GM19397 (cell line): ENCODE data around the gene SRRD.
A peak's percentile ranks its signal among the peaks of the same experiment; 100 is the strongest.
"Not testable (repeated sequence)": the region's sequence is repeated elsewhere in the genome, so short reads cannot be mapped to it uniquely, and the experiment has no call there.

Experiments used
- ATAC-seq: cut with Tn5 transposase; IDR thresholded peaks from one replicate; pipeline ENCODE4 v1.9.1; 2021; ENCODE audit warnings: mild to moderate bottlenecking, moderate library complexity; ENCODE audit not compliant: unreplicated experiment

Gene SRRD

GRCh38 chr22:26483439-26484359 lies at the start of gene SRRD, which contains the start of gene HPS4:
SRRD (plus strand) TSS chr22:26483877; CDS start chr22:26483891, 14 bp downstream.
HPS4 (minus strand) TSS chr22:26483783; CDS start chr22:26481762, 2,021 bp downstream.
- peak; percentile 75 for ATAC-seq

GRCh38 chr22:26435327-26436093 lies 48.2 kb upstream of the SRRD start:
- no peak for ATAC-seq

- ATAC-seq = no peak
These were observed 46.7 kb upstream of the SRRD start for GRCh38 chr22:26436903-26437515.

- no peak for ATAC-seq
These were observed 45.8 kb upstream of the SRRD start for GRCh38 chr22:26437694-26438392.

- ATAC-seq = not testable (repeated sequence)
These were observed 44.9 kb upstream of the SRRD start for GRCh38 chr22:26438776-26439175.

GRCh38 chr22:26439559-26439958 lies 44.1 kb upstream of the SRRD start:
- ATAC-seq = no peak

GRCh38 chr22:26442086-26442756 lies 41.5 kb upstream of the SRRD start:
- ATAC-seq = no peak

- ATAC-seq = no peak
These were observed 39.6 kb upstream of the SRRD start for GRCh38 chr22:26443901-26444690.

GRCh38 chr22:26444777-26445176 lies 38.9 kb upstream of the SRRD start:
- ATAC-seq = no peak

- no peak for ATAC-seq
These were observed 38.0 kb upstream of the SRRD start for GRCh38 chr22:26445577-26446275.

GRCh38 chr22:26446808-26447515 lies 36.7 kb upstream of the SRRD start:
- ATAC-seq = no peak

GRCh38 chr22:26447584-26448329 lies 35.9 kb upstream of the SRRD start:
- no peak for ATAC-seq

GRCh38 chr22:26448334-26448733 lies 35.3 kb upstream of the SRRD start:
- ATAC-seq = no peak

GRCh38 chr22:26448941-26449340 lies 34.7 kb upstream of the SRRD start:
- ATAC-seq = no peak

- no peak for ATAC-seq
These were observed 33.1 kb upstream of the SRRD start for GRCh38 chr22:26450453-26451185.

- ATAC-seq = no peak
These were observed 31.3 kb upstream of the SRRD start for GRCh38 chr22:26452236-26453016.
